Measurements from ENCODE around the gene CTDSPL.

CTDSPL gene

DNA sequence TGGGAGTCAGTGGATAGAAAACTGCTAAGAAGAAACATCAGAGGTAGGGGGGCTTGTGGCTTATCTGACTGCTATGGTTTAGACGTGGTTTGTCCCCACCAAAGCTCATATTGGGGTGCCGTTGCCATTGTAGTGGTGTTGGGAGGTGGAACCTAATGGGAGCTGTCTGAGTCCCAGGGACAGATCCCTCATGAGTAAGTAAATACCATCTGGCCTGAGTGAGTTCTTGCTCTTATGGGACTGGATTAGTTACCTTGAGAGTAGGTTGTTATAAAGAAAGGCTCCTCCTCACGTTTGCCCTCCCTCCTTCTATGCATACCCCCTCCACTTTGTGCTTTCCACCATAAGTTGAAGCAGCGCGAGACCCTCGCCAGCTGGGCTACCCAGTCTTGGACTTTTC is 75.5 kb downstream of the CTDSPL start:
- H3K27ac Mint-ChIP-seq, result no peak overlapping the region
- H3K27me3 Mint-ChIP-seq, result peaks cover 3% of the 10 kb centered on the region
- no peak overlapping the region for H3K4me3 Mint-ChIP-seq
- H3K9me3 Mint-ChIP-seq, result no peaks in the 10 kb centered on the region
- no peaks in the 10 kb centered on the region for H3K4me1 Mint-ChIP-seq
- no peaks in the 10 kb centered on the region for H3K36me3 Mint-ChIP-seq

DNA sequence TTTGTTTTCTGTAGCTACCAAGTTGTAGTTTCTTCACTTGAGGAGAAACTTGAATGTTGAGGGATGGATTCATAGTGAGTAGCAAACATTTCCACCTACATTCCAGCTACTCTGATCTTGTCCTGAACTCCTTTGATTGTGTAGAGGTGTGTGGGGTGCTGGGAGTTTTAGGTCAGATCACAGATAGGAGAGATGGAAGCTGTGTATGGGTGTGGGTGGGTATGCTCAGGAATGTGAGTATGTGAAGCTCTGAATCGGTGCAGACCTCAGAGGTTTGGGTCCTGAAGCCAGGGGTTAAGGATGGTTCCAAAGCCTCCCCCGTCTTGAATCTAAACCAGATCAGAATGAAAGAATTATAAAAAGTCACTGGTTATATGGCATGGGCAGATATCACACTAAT is 76.3 kb downstream of the CTDSPL start:
- H3K27me3 Mint-ChIP-seq, result peaks cover 3% of the 10 kb centered on the region
- H3K27ac Mint-ChIP-seq, result no peak overlapping the region
- H3K4me3 Mint-ChIP-seq, result no peak overlapping the region
- H3K4me1 Mint-ChIP-seq, result no peaks in the 10 kb centered on the region
- H3K36me3 Mint-ChIP-seq, result no peaks in the 10 kb centered on the region
- H3K9me3 Mint-ChIP-seq, result no peaks in the 10 kb centered on the region

DNA sequence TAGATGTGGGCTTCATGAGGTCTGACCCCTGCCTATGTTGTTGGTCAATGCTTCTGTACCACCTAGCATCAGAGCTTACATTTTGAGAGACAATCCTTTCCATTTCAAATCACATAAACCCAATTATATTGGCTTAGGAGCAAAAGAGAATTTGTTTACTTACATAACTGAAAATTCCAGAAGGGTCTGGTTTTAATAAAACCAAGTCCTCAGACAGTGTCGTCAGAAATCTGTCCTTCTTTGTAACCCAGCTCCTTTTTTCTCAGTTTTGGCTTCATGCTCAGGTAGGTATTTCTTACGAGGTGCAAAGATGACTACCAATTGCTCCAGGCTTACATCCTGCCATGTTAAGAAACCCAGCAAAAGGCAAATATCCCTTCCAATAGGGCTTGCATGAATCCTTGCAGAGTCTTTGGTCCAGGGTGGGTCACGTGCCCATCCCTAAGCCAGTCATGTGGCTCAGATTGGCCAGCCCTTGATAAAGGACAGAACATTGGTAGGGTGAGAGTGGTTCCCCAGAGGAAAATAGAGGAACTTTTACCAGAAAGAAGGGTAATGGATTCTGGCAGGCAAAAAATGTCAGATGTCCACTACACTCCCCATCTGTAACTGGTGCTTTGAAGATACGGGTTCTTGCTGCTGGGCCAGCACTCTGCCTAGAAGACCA is 78.7 kb downstream of the CTDSPL start:
- Mint-ChIP-seq H3K27ac (no peak overlapping the region), H3K4me3 (no peak overlapping the region), H3K4me1 (no peaks in the 10 kb centered on the region), H3K27me3 (peaks cover 2% of the 10 kb centered on the region), H3K9me3 (no peaks in the 10 kb centered on the region), H3K36me3 (no peaks in the 10 kb centered on the region)

DNA sequence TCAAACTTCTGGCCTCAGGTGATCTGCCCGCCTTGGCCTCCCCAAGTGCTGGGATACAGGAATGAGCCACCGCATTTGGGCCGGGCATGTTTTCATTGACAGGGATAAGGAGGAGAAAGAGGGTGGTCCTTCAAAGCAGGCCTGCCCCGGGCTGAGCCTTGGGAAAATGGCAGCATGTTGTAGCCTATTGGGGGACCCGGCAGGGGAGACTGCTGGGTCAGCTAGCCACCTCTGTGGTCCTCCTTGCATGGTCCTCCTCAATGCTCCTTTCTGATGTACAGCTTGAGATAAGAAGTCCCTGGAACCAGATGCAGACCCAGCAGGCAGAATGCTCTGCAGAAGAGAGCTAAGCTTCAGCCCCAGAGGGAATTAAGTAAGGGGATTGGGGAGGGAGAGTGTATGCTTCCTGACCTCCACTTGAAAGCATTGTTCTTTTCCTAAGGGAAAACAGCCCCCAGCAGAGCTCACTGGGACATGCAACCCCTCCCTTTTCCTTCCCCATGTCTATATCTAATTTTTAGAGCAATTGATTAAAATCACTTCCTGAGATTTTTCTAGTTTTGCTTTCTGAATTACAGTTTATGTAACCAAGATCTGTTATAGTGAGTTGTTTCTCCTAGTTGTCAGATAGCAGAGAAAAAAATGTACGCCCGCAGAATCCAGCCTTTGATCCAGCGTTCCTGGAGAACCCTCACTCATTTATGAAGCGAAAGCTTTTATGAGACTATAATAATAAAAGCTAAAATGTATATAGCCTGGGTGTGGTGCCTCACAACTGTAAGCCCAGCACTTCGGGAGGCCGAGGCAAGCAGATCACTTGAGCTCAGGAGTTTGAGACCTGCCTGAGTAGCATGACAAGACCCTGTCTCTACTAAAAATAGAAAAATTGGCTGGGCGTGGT is 80.2 kb downstream of the CTDSPL start:
- no peaks in the 10 kb centered on the region for H3K36me3 Mint-ChIP-seq
- no peak overlapping the region for H3K4me3 Mint-ChIP-seq

DNA sequence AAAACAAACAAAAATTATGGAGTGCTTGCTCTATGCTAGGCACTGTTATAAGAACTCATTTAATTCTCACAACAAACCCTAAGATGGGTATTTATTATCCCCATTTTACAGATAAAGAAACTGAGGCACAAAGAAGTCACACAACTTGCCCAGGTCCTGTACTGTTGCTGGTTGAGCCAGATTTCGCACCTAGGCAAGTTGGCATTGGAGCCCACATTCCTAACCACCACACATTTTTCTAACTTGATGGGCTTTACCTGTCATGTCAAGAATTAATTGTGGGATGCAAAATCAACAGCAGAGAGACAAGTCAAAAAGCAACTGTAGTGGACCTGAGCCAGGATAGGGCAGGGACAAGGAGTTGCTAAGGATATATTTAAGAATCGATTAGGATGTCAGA is 81.0 kb downstream of the CTDSPL start:
- H3K27me3 Mint-ChIP-seq, result no peaks in the 10 kb centered on the region
- H3K9me3 Mint-ChIP-seq, result no peaks in the 10 kb centered on the region
- no peaks in the 10 kb centered on the region for H3K36me3 Mint-ChIP-seq
- no peak overlapping the region for H3K27ac Mint-ChIP-seq
- H3K4me3 Mint-ChIP-seq, result no peak overlapping the region
- H3K4me1 Mint-ChIP-seq, result no peaks in the 10 kb centered on the region

More for the DNA sequence above, 80.2 kb downstream of the CTDSPL start:
- Mint-ChIP-seq H3K9me3 (no peaks in the 10 kb centered on the region), H3K27ac (no peak overlapping the region), H3K4me1 (no peaks in the 10 kb centered on the region), H3K27me3 (no peaks in the 10 kb centered on the region)

DNA sequence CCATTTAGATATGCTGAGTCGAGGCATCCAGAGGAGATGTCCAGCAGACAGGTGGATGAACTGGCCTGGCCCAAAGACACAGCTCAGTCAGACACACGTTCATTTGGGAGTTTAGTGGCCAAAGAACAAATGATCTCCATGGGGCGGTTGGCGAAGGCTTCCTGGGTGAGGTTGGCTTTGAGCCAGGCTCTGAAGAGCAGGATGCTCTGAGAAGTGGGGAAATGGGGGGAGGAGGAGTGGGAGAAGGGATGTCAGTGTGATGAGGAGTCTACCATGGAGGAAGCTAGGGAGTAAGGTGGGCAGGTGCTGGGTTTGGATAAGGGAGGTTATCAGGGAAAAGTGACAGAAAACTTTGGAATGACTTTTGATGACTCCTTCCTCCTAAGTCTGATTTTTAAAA is 81.4 kb downstream of the CTDSPL start:
- Mint-ChIP-seq H3K27me3 (no peaks in the 10 kb centered on the region), H3K4me1 (no peaks in the 10 kb centered on the region), H3K36me3 (no peaks in the 10 kb centered on the region), H3K27ac (no peak overlapping the region), H3K4me3 (no peak overlapping the region), H3K9me3 (no peaks in the 10 kb centered on the region)

DNA sequence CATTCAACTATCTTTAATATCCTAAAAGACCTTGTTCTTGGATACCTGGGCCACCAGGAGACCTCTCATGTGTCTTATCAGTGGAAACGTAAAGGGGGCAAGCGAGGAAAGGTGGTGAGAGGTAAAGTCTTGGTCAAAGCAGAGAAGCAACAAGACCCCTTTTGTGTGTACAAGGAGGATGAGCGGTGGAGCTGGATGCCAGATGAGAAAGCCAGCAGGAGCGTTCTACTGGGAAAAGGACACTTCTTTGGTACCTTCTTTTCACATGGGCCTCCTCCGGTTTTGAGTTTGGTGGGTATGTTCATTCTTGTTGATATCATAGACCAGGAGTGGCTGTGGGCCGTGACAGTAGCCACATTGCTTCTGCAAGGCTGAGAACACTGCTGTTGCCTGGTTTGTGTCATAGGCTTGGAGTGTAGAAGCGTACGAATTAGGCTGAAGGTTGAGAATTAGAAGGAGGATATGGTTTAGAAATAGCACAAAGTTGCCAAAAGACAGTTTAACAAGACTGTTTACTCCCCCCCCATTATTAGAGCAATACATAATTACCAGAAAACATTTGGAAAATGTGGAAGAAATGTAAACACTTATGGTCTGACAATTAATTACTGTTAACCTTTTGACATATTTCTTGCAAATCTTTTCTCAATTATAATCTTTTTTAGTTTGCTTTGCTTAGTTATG is 82.1 kb downstream of the CTDSPL start:
- no peak overlapping the region for H3K27ac Mint-ChIP-seq
- no peaks in the 10 kb centered on the region for H3K36me3 Mint-ChIP-seq
- H3K4me1 Mint-ChIP-seq, result no peaks in the 10 kb centered on the region
- H3K4me3 Mint-ChIP-seq, result no peak overlapping the region
- H3K9me3 Mint-ChIP-seq, result no peaks in the 10 kb centered on the region
- H3K27me3 Mint-ChIP-seq, result no peaks in the 10 kb centered on the region

DNA sequence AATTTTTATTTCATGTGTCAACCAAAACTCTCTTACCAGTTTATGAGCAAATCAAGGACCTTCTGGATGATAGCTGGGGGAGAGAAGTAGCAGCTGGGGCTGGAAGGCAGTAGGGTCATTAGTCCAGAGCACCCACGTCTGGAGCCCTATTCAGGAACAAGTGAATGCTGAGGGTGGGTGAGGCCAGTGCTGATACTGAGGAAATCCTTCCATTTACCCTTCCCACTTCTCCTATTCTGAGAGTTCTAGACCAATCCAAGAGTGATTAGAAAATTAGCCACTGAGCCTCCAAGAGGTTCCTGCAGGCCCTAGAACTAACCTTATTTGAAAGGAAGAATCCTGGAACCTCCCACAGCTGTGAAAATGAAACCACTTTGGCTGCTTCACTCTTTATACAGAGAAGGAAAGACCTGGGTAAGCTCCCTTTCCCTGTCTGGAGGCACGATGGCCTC is 82.7 kb downstream of the CTDSPL start:
- no peaks in the 10 kb centered on the region for H3K9me3 Mint-ChIP-seq
- H3K27ac Mint-ChIP-seq, result no peak overlapping the region
- no peaks in the 10 kb centered on the region for H3K36me3 Mint-ChIP-seq
- no peak overlapping the region for H3K4me3 Mint-ChIP-seq
- H3K4me1 Mint-ChIP-seq, result no peaks in the 10 kb centered on the region
- no peaks in the 10 kb centered on the region for H3K27me3 Mint-ChIP-seq

DNA sequence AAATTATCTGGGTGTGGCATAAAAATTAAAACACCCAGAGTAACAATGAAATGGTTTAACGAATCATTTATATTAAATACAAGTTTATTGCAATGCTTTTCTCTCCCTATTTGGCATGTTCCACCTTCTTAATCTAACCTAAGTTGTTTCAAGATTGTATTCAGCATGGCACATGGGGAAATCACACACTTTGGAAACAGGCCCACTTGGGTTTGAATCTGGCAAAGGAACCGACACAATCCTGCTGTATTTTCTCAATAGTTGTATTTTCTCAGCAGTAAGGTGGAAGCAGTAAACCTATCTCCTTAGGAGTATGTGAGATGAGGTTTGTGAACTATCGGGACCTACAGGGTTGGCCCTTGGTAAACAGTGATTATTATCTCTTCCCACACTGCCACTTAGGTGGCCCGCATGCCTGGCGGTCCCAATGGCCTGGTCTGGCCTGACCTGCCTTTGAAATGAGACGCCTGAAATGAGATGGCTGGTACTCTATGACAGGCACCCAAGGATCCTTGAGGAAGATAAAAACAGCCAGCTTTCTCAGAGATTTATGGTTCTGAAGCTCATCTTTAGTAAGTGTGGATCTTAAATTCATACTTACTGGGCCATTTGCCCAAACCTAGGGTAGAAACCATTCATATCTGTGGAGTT is 83.6 kb downstream of the CTDSPL start:
- Mint-ChIP-seq H3K27ac (no peak overlapping the region), H3K36me3 (no peaks in the 10 kb centered on the region), H3K9me3 (no peaks in the 10 kb centered on the region), H3K4me1 (no peaks in the 10 kb centered on the region), H3K27me3 (no peaks in the 10 kb centered on the region), H3K4me3 (no peak overlapping the region)

DNA sequence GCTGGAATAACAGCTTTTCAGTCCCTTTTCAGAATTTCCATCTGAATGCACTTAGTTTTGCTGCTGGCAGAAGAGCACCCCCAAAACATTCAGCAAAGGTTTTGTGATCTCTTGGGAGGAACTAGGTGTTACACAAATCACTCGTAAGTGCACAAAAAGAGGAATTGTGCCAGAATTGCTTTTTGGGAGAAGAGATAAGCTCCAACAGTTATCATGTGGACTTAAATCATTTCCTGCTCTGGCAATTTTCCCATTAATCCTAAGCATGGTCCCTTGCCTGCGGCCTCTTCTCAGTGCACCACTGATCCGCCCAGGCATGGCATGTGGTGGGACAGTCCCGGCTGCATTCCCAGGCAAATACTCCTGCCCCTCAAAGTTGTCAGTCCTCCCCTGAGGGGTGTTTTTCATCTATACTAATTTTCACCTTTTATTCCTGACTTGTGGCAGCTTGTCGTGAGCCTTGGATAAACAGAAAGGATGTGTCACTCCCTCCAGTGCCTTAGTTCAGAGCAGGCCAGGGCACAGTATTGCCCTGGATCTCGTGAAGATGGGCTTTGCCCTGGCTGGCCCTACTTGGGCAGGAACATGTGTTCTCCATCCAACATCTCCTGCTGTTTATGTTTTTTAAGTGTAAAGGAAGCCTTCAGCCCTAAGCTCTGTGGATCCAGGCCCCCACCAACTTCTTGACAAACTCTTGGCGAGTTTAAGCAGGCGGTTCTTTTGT is 84.3 kb downstream of the CTDSPL start:
- no peak overlapping the region for H3K4me3 Mint-ChIP-seq
- no peaks in the 10 kb centered on the region for H3K27me3 Mint-ChIP-seq
- no peaks in the 10 kb centered on the region for H3K4me1 Mint-ChIP-seq
- H3K36me3 Mint-ChIP-seq, result no peaks in the 10 kb centered on the region
- no peaks in the 10 kb centered on the region for H3K9me3 Mint-ChIP-seq
- no peak overlapping the region for H3K27ac Mint-ChIP-seq

DNA sequence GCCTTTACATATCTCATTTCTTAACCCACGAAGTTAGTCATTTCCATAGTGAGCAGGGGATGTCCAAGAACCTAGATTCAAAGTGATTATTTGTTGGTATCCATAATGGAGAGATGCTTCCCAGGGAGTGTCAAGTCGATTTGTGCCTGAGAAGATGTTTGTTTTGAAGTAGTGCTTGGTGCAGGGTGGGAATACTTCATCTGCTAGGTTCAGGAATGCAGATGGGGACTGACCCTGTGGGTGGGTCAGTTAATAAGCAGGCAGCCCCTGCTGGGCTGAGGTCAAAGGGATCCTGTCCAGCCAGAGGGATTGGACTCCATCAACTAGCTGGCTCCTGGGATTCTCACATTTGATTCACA is 84.8 kb downstream of the CTDSPL start:
- Mint-ChIP-seq H3K27me3 (no peaks in the 10 kb centered on the region), H3K27ac (no peak overlapping the region), H3K4me3 (no peak overlapping the region), H3K36me3 (no peaks in the 10 kb centered on the region), H3K4me1 (no peaks in the 10 kb centered on the region), H3K9me3 (no peaks in the 10 kb centered on the region)

DNA sequence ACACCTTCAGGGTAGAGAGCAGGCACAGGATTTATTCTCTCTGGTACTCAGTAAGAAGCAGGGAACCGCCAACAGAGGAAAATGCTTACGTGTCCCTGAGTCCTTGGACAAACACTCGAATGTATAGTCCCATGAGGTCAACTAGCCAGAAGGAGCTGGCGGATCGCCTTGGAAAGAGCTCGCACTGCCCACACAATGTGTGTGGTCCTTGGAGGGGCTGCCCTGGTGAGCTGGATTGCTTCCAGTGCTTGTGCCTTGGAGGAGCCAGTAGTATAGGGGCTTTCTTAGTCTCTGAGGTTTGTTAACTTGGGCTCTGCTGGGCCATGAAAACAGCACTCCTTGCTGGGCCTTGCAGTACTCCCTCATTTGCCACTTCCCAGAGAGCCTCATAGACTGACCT is 88.2 kb downstream of the CTDSPL start:
- Mint-ChIP-seq H3K9me3 (no peaks in the 10 kb centered on the region), H3K27ac (no peak overlapping the region), H3K4me3 (no peak overlapping the region), H3K36me3 (no peaks in the 10 kb centered on the region), H3K4me1 (peaks cover 1% of the 10 kb centered on the region), H3K27me3 (no peaks in the 10 kb centered on the region)

DNA sequence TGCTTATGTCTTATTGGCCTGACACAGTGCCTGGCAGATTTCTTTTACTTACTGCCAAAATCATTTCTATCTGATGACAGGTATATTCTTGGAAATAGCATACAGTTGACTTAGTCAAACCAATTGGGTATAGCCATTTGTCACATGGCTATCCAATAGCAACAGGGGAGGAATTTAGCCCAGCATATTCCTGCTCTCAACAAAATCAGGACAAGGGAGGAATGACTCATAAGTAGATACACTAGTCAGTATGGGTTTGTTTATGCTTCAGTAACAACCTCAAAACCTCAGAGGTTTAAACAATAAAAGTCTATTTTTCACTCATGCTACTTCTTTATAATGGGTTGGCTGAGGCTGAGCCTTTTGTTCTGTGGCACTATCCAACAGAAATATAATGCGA is 90.9 kb downstream of the CTDSPL start:
- H3K27me3 Mint-ChIP-seq, result no peaks in the 10 kb centered on the region
- H3K36me3 Mint-ChIP-seq, result no peaks in the 10 kb centered on the region
- no peak overlapping the region for H3K4me3 Mint-ChIP-seq
- no peaks in the 10 kb centered on the region for H3K9me3 Mint-ChIP-seq
- H3K4me1 Mint-ChIP-seq, result peaks cover 27% of the 10 kb centered on the region
- no peak overlapping the region for H3K27ac Mint-ChIP-seq

DNA sequence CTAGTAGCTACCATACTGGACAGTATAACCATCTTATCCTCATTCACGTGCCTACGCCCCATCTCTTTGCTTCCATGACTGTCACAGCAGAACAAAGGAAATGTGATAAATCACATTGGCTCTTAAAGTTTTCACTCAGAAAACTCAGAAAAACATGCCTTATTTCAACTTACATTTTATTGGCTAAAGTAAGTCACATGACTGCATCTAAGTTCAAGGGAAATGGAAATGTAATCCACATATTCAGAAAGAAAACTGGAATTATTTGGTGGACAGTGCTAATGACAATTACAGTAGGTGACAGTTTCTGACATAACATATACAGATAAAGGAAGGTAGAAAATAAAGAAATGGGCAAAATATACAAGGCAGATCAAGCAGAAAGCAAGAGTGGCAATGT is 91.5 kb downstream of the CTDSPL start:
- peaks cover 33% of the 10 kb centered on the region for H3K4me1 Mint-ChIP-seq
- no peaks in the 10 kb centered on the region for H3K9me3 Mint-ChIP-seq
- H3K36me3 Mint-ChIP-seq, result no peaks in the 10 kb centered on the region
- H3K27ac Mint-ChIP-seq, result no peak overlapping the region
- no peaks in the 10 kb centered on the region for H3K27me3 Mint-ChIP-seq
- no peak overlapping the region for H3K4me3 Mint-ChIP-seq

DNA sequence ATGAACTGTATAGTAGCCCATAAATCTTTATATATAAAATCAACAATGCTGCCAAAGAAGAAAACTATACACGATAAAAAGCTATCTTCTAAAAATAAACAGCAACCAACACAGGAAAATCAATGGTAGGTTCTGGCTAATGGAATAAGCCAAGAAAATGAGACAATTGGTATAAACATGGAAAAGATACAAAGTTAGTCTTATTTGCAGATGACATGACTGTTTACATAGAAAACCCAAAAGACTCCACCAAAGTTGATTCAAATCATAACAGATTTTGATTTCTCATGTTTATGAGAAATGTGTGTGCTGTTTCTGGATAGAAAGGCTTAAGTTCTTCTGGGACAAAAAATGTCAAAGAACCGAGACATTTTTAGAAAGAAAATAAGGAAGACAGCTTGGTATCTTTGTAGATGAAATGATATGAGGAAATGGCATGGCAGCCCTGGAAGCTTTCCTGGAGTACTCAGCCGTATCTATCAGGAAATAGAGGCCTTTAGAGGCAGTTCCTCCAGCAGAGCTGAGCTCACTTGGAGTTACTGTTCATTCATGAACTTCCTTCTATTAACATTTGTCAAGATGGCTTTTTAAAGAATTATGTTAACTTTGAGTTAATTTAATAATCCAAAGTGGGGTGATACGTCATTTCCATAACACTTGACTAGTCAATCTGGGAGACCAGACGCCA is 92.2 kb downstream of the CTDSPL start:
- Mint-ChIP-seq H3K4me3 (no peak overlapping the region), H3K27me3 (no peaks in the 10 kb centered on the region), H3K36me3 (no peaks in the 10 kb centered on the region), H3K9me3 (no peaks in the 10 kb centered on the region), H3K27ac (no peak overlapping the region), H3K4me1 (peaks cover 33% of the 10 kb centered on the region)
